Stimulated activated naive CD8-positive, alpha-beta T cell treated with anti-CD3 and anti-CD28 coated beads, Interleukin-15, Interleukin-2, amounts not matched to agents 100 ng/mL and 50 ng/mL, for 24 hours (primary cell): Measurements from ENCODE around the gene AUP1.
A peak's percentile ranks its signal among the peaks of the same experiment; 100 is the strongest.

Experiments used
- H3K27ac Mint-ChIP-seq: one replicate; pipeline ENCODE4 v1.8.0; 2021; ENCODE audit warnings: mild to moderate bottlenecking, mixed read lengths
- H3K27me3 Mint-ChIP-seq: one replicate; pipeline ENCODE4 v1.8.0; 2021; ENCODE audit warnings: mixed read lengths
- H3K36me3 Mint-ChIP-seq: one replicate; pipeline ENCODE4 v1.8.0; 2021; ENCODE audit warnings: low read depth, mixed read lengths
- H3K4me1 Mint-ChIP-seq: one replicate; pipeline ENCODE4 v1.8.0; 2021; ENCODE audit warnings: low read depth, mixed read lengths
- H3K4me3 Mint-ChIP-seq: one replicate; pipeline ENCODE4 v1.8.0; 2021; ENCODE audit warnings: mild to moderate bottlenecking, mixed read lengths
- H3K9me3 Mint-ChIP-seq: one replicate; pipeline ENCODE4 v1.8.0; 2021; ENCODE audit warnings: mixed read lengths

AUP1 gene, protein sequence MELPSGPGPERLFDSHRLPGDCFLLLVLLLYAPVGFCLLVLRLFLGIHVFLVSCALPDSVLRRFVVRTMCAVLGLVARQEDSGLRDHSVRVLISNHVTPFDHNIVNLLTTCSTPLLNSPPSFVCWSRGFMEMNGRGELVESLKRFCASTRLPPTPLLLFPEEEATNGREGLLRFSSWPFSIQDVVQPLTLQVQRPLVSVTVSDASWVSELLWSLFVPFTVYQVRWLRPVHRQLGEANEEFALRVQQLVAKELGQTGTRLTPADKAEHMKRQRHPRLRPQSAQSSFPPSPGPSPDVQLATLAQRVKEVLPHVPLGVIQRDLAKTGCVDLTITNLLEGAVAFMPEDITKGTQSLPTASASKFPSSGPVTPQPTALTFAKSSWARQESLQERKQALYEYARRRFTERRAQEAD

GRCh38 chr2:74529357-74530238 lies at the start of gene AUP1, which contains the start of gene HTRA2:
AUP1 (minus strand) TSS chr2:74529706; CDS start chr2:74529629, 77 bp downstream.
HTRA2 (plus strand) TSS chr2:74529933; CDS start chr2:74530007, 74 bp downstream.
- Mint-ChIP-seq H3K4me3 (peak within 1 kb of the TSS; percentile 99), H3K9me3 (no peaks in the 10 kb centered on the region), H3K27ac (peak within 1 kb of the TSS; percentile 98), H3K36me3 (peaks cover 63% of the 10 kb centered on the region), H3K4me1 (peaks cover 50% of the 10 kb centered on the region), H3K27me3 (no peaks in the 10 kb centered on the region)

DNA sequence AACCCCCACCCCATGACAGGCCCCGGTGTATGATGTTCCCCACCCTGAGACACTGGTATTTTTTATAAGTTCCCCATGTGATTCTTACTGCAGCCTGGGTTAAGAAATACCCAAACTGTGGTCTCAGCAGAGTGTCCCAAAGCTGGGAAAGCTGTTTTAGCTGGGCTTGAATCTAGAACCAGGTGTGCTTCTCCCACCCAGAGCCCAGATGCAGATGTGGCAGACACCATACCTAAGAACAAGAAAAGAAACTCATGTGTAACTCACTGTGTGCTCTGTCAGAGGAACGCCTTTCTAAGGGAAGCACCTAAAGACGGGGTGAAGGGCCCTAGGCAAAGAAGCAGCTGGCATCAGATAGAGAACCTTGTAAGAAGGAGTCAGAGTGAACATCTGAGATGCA lies 48.9 kb upstream of the AUP1 start:
- Mint-ChIP-seq H3K36me3 (no peaks in the 10 kb centered on the region), H3K27me3 (peaks cover 3% of the 10 kb centered on the region), H3K9me3 (peaks cover 6% of the 10 kb centered on the region), H3K4me3 (no peak overlapping the region), H3K27ac (no peak overlapping the region), H3K4me1 (peaks cover 24% of the 10 kb centered on the region)

DNA sequence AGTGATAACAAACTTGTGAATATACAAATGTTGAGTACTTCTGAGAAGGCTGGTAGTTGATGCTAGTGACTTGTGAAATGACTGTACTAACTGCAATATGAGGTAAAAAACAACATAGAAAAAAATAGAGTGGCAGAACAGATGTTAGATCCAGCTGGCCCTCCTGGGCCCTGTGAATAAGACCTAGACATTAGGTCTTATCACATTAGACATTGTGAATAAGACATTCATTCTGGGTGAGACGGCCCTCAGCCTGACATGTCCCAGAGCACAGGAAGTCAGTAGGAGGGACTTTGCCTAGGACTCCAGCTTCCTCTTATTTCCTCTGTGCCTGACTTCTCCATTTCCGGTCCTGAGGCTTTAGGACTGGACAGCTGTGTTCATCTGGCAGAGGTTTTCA lies 47.9 kb upstream of the AUP1 start:
- peaks cover 26% of the 10 kb centered on the region for H3K4me1 Mint-ChIP-seq
- no peaks in the 10 kb centered on the region for H3K36me3 Mint-ChIP-seq
- peaks cover 6% of the 10 kb centered on the region for H3K9me3 Mint-ChIP-seq
- H3K27ac Mint-ChIP-seq, result no peak overlapping the region
- peaks cover 3% of the 10 kb centered on the region for H3K27me3 Mint-ChIP-seq
- H3K4me3 Mint-ChIP-seq, result no peak overlapping the region

GRCh38 chr2:74576863-74577229 lies 47.3 kb upstream of the AUP1 start:
- H3K27ac Mint-ChIP-seq, result no peak overlapping the region

GRCh38 chr2:74576211-74576862 lies 46.8 kb upstream of the AUP1 start:
- Mint-ChIP-seq H3K9me3 (peaks cover 6% of the 10 kb centered on the region), H3K27me3 (peaks cover 3% of the 10 kb centered on the region), H3K36me3 (no peaks in the 10 kb centered on the region), H3K4me1 (peaks cover 32% of the 10 kb centered on the region), H3K27ac (no peak overlapping the region), H3K4me3 (no peak overlapping the region)

More at GRCh38 chr2:74576863-74577229, 47.3 kb upstream of the AUP1 start:
- no peak overlapping the region for H3K4me3 Mint-ChIP-seq
- peaks cover 3% of the 10 kb centered on the region for H3K27me3 Mint-ChIP-seq
- H3K9me3 Mint-ChIP-seq, result peaks cover 6% of the 10 kb centered on the region
- peaks cover 32% of the 10 kb centered on the region for H3K4me1 Mint-ChIP-seq
- no peaks in the 10 kb centered on the region for H3K36me3 Mint-ChIP-seq

GRCh38 chr2:74575320-74575719 lies 45.8 kb upstream of the AUP1 start:
- no peak overlapping the region for H3K27ac Mint-ChIP-seq
- H3K9me3 Mint-ChIP-seq, result peaks cover 6% of the 10 kb centered on the region
- H3K27me3 Mint-ChIP-seq, result no peaks in the 10 kb centered on the region
- no peaks in the 10 kb centered on the region for H3K36me3 Mint-ChIP-seq
- H3K4me3 Mint-ChIP-seq, result no peak overlapping the region
- peaks cover 32% of the 10 kb centered on the region for H3K4me1 Mint-ChIP-seq

DNA sequence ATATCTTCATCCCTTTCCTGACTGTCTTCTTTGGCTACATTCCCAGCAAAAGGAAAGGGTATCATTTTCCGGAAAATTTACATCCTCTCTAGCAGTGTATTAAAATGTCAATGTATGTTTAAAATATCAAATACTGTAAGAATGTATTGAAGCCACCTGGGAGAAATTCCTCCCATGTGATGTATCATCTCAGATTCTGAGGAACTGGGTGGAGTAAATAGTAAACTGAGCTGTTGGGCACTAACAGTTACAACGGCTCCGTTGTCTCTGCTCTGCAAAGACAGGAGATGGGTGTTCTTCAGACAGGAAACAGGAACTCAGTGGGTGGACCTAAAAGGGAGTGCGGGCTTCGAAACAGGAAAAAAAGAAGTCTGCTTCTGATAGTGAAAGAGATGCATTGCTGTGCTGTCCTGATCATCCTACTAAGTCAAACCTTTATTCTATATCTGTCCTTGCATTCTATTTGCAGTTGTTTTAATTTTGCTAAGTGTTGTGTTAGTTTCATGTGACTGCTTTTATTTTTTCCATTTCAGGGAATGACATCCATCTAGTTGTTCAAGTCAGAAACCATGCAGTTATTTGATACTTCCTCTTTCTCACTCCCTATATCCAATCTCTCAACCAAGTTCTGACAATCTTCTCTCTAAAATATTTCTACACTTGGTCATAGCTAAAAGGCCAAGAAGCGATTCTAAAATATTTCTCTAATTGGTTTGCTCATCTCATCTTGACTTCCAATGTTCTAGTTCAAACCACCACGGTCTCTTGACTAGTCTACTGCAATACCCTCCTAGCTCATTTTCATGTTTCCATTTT lies 44.4 kb upstream of the AUP1 start:
- peak overlapping the region; percentile 63 for H3K4me3 Mint-ChIP-seq
- peaks cover 6% of the 10 kb centered on the region for H3K9me3 Mint-ChIP-seq
- peaks cover 34% of the 10 kb centered on the region for H3K4me1 Mint-ChIP-seq

GRCh38 chr2:74572178-74572925 lies 42.8 kb upstream of the AUP1 start:
- Mint-ChIP-seq H3K27ac (no peak overlapping the region), H3K9me3 (peaks cover 6% of the 10 kb centered on the region), H3K4me1 (peaks cover 45% of the 10 kb centered on the region)

More for the DNA sequence above, 44.4 kb upstream of the AUP1 start:
- H3K27ac Mint-ChIP-seq, result peak overlapping the region; percentile 73
- no peaks in the 10 kb centered on the region for H3K27me3 Mint-ChIP-seq
- H3K36me3 Mint-ChIP-seq, result no peaks in the 10 kb centered on the region

GRCh38 chr2:74571058-74571457 lies 41.6 kb upstream of the AUP1 start:
- Mint-ChIP-seq H3K4me3 (no peak overlapping the region), H3K9me3 (peaks cover 6% of the 10 kb centered on the region), H3K27ac (no peak overlapping the region), H3K27me3 (peaks cover 8% of the 10 kb centered on the region), H3K36me3 (no peaks in the 10 kb centered on the region), H3K4me1 (peaks cover 53% of the 10 kb centered on the region)

More at GRCh38 chr2:74572178-74572925, 42.8 kb upstream of the AUP1 start:
- Mint-ChIP-seq H3K27me3 (peaks cover 8% of the 10 kb centered on the region), H3K36me3 (no peaks in the 10 kb centered on the region), H3K4me3 (no peak overlapping the region)

GRCh38 chr2:74569686-74570085 lies 40.2 kb upstream of the AUP1 start:
- Mint-ChIP-seq H3K36me3 (no peaks in the 10 kb centered on the region), H3K4me3 (no peak overlapping the region), H3K27me3 (peaks cover 8% of the 10 kb centered on the region), H3K27ac (no peak overlapping the region), H3K9me3 (peaks cover 5% of the 10 kb centered on the region), H3K4me1 (peaks cover 57% of the 10 kb centered on the region)

DNA sequence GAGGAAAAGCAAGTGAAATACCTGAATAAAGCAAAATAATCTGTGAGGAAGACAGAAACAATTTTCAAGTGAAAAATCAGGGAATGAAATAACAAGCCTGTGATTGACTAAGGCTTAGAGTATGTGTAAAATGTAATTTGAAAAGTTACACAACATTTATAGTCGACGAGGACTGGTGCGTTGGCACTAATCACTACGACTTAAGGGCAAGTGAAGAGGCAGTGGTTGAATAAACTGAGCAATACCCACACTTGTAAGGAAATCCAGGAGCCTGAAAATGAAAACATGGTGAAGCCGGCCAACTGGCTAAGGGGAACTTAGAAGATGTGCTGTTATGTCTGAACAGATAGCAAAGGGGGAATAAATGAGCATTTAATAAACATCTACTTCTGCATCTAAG lies 38.4 kb upstream of the AUP1 start:
- Mint-ChIP-seq H3K27ac (peak overlapping the region; percentile 1), H3K36me3 (no peaks in the 10 kb centered on the region), H3K27me3 (peaks cover 13% of the 10 kb centered on the region), H3K9me3 (no peaks in the 10 kb centered on the region), H3K4me3 (no peak overlapping the region), H3K4me1 (peaks cover 43% of the 10 kb centered on the region)

GRCh38 chr2:74566754-74567085 lies 37.2 kb upstream of the AUP1 start:
- H3K27me3 Mint-ChIP-seq, result peaks cover 22% of the 10 kb centered on the region
- H3K9me3 Mint-ChIP-seq, result no peaks in the 10 kb centered on the region
- H3K4me1 Mint-ChIP-seq, result peaks cover 38% of the 10 kb centered on the region
- no peaks in the 10 kb centered on the region for H3K36me3 Mint-ChIP-seq
- peak overlapping the region; percentile 90 for H3K27ac Mint-ChIP-seq
- peak overlapping the region; percentile 68 for H3K4me3 Mint-ChIP-seq

GRCh38 chr2:74566076-74566753 lies 36.7 kb upstream of the AUP1 start:
- Mint-ChIP-seq H3K4me3 (peak overlapping the region; percentile 68), H3K36me3 (no peaks in the 10 kb centered on the region), H3K27me3 (peaks cover 27% of the 10 kb centered on the region)

More at GRCh38 chr2:74566076-74566753, 36.7 kb upstream of the AUP1 start:
- peaks cover 38% of the 10 kb centered on the region for H3K4me1 Mint-ChIP-seq
- H3K27ac Mint-ChIP-seq, result peak overlapping the region; percentile 90
- H3K9me3 Mint-ChIP-seq, result no peaks in the 10 kb centered on the region
